HL-60 (cell line): ENCODE measurements around the gene ACTRT2.

ENCODE experiments used
- DNase-seq, 2 experiments: peaks; one replicate each; pipeline ENCODE4 v3.0.0-alpha.2; 2010 to 2020; ENCODE audit warnings: low read depth in 1 of 2, low spot score in 1 of 2
- H3K27ac ChIP-seq: fragments of 250-450 bp; sonication (Bioruptor Pico); replicated peaks from 2 replicates; pipeline ENCODE4 v1.5.1; 2020; ENCODE audit warnings: mild to moderate bottlenecking, moderate library complexity
- H3K27me3 ChIP-seq: fragments of 250-450 bp; sonication (Bioruptor Pico); 2 replicates; pipeline ENCODE4 v1.5.1; 2021; ENCODE audit warnings: mild to moderate bottlenecking, moderate library complexity; ENCODE audit not compliant: insufficient read depth, poor library complexity, severe bottlenecking
- H3K4me3 ChIP-seq: replicated peaks from 2 replicates; pipeline ENCODE4 v1.5.1; 2011; ENCODE audit warnings: mild to moderate bottlenecking, control low read depth, low read length; ENCODE audit not compliant: insufficient read depth
- GABPA ChIP-seq: IDR thresholded peaks from 2 replicates; pipeline ENCODE4 v1.6.1; 2012; ENCODE audit warnings: low read depth
- POLR2AphosphoS5 ChIP-seq: IDR thresholded peaks from 2 replicates; pipeline ENCODE4 v1.6.1; 2012; ENCODE audit warnings: low read depth
- SPI1 ChIP-seq: IDR thresholded peaks from 2 replicates; pipeline ENCODE4 v1.6.1; 2012; ENCODE audit warnings: low read depth, mild to moderate bottlenecking, borderline replicate concordance
- TF ChIP-seq, protein P1 (sequence below): IDR thresholded peaks from one replicate; pipeline ENCODE4 v1.5.1; 2011; ENCODE audit warnings: low read length, control low read depth, inconsistent platforms; ENCODE audit not compliant: insufficient read depth
- TF ChIP-seq, protein P2 (sequence below): IDR thresholded peaks from 2 replicates; pipeline ENCODE4 v1.6.1; 2012; ENCODE audit warnings: low read depth; ENCODE audit not compliant: insufficient replicate concordance

ACTRT2 gene

DNA sequence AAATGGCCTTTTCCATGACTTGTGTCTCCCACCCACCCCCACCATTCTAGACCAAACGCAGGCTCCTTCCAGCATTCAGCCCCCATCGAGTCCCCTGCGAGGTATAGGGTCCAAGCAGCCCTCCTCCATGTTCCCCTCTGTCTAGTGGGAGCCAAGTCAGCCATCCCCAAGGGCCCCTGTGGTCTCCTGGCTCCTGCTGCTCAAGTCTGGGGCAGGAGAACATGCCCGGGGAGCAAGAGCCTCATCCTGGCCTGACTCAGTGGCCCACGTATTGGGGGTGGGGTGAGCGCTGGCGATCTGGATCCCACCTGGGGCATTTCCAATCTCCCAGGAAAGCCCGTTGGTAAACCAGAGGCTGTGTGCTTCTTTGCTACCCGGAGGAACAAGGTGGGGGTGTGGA, 43.6 kb downstream of the ACTRT2 start:
- TF ChIP-seq, protein P1, sequence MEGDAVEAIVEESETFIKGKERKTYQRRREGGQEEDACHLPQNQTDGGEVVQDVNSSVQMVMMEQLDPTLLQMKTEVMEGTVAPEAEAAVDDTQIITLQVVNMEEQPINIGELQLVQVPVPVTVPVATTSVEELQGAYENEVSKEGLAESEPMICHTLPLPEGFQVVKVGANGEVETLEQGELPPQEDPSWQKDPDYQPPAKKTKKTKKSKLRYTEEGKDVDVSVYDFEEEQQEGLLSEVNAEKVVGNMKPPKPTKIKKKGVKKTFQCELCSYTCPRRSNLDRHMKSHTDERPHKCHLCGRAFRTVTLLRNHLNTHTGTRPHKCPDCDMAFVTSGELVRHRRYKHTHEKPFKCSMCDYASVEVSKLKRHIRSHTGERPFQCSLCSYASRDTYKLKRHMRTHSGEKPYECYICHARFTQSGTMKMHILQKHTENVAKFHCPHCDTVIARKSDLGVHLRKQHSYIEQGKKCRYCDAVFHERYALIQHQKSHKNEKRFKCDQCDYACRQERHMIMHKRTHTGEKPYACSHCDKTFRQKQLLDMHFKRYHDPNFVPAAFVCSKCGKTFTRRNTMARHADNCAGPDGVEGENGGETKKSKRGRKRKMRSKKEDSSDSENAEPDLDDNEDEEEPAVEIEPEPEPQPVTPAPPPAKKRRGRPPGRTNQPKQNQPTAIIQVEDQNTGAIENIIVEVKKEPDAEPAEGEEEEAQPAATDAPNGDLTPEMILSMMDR = no peak
- TF ChIP-seq, protein P2, sequence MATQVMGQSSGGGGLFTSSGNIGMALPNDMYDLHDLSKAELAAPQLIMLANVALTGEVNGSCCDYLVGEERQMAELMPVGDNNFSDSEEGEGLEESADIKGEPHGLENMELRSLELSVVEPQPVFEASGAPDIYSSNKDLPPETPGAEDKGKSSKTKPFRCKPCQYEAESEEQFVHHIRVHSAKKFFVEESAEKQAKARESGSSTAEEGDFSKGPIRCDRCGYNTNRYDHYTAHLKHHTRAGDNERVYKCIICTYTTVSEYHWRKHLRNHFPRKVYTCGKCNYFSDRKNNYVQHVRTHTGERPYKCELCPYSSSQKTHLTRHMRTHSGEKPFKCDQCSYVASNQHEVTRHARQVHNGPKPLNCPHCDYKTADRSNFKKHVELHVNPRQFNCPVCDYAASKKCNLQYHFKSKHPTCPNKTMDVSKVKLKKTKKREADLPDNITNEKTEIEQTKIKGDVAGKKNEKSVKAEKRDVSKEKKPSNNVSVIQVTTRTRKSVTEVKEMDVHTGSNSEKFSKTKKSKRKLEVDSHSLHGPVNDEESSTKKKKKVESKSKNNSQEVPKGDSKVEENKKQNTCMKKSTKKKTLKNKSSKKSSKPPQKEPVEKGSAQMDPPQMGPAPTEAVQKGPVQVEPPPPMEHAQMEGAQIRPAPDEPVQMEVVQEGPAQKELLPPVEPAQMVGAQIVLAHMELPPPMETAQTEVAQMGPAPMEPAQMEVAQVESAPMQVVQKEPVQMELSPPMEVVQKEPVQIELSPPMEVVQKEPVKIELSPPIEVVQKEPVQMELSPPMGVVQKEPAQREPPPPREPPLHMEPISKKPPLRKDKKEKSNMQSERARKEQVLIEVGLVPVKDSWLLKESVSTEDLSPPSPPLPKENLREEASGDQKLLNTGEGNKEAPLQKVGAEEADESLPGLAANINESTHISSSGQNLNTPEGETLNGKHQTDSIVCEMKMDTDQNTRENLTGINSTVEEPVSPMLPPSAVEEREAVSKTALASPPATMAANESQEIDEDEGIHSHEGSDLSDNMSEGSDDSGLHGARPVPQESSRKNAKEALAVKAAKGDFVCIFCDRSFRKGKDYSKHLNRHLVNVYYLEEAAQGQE = no peak
- TF ChIP-seq POLR2AphosphoS5 (no peak), GABPA (no peak), SPI1 (no peak)
- H3K4me3 ChIP-seq = no peak overlapping the region
- DNase-seq = no peak
- peaks cover 23% of the 10 kb centered on the region for H3K27me3 ChIP-seq
- H3K27ac ChIP-seq = no peak overlapping the region

DNA sequence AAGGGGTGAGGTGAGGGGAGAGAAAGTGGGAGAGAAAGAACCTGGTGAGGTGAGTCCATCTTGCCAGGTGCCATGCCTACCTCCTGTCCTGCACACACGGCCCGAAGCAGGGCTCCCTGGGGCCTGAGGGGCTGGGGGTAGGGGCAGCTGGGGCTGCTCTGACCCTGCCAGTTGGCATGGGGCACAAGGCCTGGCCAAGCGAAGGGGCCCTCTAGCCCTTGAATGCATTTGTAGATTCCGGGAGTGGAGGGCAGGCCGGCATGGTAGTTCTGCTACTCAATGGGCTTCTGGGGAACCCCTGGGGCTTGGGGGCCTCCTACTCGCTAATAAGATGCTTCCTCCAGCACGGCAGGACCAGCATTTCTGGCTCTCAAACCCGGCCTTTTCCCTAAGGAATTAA, 44.1 kb downstream of the ACTRT2 start:
- no peak overlapping the region for H3K27ac ChIP-seq
- TF ChIP-seq SPI1 = no peak
- TF ChIP-seq, protein P2 = no peak
- no peak for TF ChIP-seq GABPA
- TF ChIP-seq, protein P1 = no peak
- no peak for TF ChIP-seq POLR2AphosphoS5
- DNase-seq = no peak
- peaks cover 23% of the 10 kb centered on the region for H3K27me3 ChIP-seq
- H3K4me3 ChIP-seq = no peak overlapping the region

DNA sequence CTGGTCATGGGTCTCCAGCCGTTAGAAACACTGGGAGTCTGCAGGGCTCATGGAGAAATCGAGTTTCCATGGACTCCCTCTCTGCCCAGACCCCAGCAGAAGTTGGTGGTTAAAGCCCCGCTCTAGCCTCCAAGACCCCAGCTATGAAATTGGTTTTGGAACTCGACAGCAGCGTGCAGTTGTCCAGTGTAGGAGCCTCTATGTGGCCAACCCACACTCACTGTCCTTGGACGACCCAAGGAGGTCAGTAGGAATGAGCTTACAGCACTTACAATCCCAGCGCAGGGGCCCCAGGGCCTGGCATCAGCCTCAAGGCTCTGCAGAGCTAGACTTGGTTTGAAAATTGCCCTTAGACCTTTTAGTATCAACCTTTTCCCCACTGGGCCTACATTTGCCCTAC, 44.5 kb downstream of the ACTRT2 start:
- no peak for DNase-seq
- Histone ChIP-seq H3K27me3 (peaks cover 25% of the 10 kb centered on the region), H3K27ac (no peak overlapping the region), H3K4me3 (no peak overlapping the region)
- TF ChIP-seq, protein P2 = no peak
- TF ChIP-seq POLR2AphosphoS5 (no peak), GABPA (no peak), SPI1 (no peak)
- TF ChIP-seq, protein P1 = no peak
